ENCODE data around the gene SLC25A19.

DNA sequence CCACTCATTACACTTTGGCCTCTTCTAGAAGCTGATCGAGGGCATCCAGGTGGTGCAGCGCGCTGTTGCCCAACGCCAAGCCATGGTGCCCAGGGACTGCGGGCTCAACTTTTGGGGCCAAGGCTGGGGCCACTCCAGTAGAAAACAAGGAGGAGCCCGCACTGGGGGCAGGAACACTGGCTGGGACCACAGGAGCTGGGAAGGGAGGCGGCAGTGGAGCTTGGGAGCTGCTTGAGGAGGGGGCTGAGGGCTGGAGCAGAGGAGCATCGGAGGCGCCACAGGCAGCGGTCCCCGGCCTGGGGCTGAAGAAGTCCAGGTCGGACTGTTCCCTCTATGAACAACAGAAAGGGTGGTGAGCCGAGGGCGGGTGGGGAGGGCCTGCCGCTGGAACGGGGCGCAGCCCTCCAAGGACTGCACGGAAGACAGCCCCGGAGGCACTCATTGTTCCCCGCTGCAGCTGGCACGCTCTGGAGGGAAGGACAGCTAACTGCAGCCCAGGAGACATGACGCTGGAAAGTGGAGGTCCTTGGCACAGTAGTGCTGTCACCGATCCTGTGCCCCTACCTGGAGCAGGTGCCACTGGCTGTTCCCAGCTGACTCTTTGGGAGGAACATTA lies 49.3 kb downstream of the SLC25A19 start:
- no peak for TF ChIP-seq ZFX (CRISPR knock-in tag; IDR thresholded peaks at IDR 0.05)
- TF ChIP-seq MYC (IDR thresholded peaks at IDR 0.05; ENCODE audit: low read depth, low read length), result no peak
- TF ChIP-seq MYC (CRISPR knock-in tag; IDR thresholded peaks at IDR 0.05; ENCODE audit: borderline replicate concordance, low read depth), result no peak
- TF ChIP-seq CEBPB (tag; IDR thresholded peaks at IDR 0.05), result no peak
- TF ChIP-seq, protein P1, sequence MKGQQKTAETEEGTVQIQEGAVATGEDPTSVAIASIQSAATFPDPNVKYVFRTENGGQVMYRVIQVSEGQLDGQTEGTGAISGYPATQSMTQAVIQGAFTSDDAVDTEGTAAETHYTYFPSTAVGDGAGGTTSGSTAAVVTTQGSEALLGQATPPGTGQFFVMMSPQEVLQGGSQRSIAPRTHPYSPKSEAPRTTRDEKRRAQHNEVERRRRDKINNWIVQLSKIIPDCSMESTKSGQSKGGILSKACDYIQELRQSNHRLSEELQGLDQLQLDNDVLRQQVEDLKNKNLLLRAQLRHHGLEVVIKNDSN (CRISPR knock-in tag; IDR thresholded peaks at IDR 0.05), result no peak
- TF ChIP-seq TEAD1 (CRISPR knock-in tag; IDR thresholded peaks at IDR 0.05), result no peak
- TF ChIP-seq POLR2A (conservative IDR thresholded peaks at IDR 0.05), result no peak
- no peak for TF ChIP-seq CREB1 (IDR thresholded peaks at IDR 0.05)
- TF ChIP-seq CREB1 (CRISPR knock-in tag; IDR thresholded peaks at IDR 0.05), result no peak
- no peak for TF ChIP-seq SRSF7 (optimal IDR thresholded peaks at IDR 0.05; ENCODE audit: low read depth, low read length)
- TF ChIP-seq, protein P2, sequence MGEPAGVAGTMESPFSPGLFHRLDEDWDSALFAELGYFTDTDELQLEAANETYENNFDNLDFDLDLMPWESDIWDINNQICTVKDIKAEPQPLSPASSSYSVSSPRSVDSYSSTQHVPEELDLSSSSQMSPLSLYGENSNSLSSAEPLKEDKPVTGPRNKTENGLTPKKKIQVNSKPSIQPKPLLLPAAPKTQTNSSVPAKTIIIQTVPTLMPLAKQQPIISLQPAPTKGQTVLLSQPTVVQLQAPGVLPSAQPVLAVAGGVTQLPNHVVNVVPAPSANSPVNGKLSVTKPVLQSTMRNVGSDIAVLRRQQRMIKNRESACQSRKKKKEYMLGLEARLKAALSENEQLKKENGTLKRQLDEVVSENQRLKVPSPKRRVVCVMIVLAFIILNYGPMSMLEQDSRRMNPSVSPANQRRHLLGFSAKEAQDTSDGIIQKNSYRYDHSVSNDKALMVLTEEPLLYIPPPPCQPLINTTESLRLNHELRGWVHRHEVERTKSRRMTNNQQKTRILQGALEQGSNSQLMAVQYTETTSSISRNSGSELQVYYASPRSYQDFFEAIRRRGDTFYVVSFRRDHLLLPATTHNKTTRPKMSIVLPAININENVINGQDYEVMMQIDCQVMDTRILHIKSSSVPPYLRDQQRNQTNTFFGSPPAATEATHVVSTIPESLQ (CRISPR knock-in tag; IDR thresholded peaks at IDR 0.05), result no peak
- TF ChIP-seq, protein P3, sequence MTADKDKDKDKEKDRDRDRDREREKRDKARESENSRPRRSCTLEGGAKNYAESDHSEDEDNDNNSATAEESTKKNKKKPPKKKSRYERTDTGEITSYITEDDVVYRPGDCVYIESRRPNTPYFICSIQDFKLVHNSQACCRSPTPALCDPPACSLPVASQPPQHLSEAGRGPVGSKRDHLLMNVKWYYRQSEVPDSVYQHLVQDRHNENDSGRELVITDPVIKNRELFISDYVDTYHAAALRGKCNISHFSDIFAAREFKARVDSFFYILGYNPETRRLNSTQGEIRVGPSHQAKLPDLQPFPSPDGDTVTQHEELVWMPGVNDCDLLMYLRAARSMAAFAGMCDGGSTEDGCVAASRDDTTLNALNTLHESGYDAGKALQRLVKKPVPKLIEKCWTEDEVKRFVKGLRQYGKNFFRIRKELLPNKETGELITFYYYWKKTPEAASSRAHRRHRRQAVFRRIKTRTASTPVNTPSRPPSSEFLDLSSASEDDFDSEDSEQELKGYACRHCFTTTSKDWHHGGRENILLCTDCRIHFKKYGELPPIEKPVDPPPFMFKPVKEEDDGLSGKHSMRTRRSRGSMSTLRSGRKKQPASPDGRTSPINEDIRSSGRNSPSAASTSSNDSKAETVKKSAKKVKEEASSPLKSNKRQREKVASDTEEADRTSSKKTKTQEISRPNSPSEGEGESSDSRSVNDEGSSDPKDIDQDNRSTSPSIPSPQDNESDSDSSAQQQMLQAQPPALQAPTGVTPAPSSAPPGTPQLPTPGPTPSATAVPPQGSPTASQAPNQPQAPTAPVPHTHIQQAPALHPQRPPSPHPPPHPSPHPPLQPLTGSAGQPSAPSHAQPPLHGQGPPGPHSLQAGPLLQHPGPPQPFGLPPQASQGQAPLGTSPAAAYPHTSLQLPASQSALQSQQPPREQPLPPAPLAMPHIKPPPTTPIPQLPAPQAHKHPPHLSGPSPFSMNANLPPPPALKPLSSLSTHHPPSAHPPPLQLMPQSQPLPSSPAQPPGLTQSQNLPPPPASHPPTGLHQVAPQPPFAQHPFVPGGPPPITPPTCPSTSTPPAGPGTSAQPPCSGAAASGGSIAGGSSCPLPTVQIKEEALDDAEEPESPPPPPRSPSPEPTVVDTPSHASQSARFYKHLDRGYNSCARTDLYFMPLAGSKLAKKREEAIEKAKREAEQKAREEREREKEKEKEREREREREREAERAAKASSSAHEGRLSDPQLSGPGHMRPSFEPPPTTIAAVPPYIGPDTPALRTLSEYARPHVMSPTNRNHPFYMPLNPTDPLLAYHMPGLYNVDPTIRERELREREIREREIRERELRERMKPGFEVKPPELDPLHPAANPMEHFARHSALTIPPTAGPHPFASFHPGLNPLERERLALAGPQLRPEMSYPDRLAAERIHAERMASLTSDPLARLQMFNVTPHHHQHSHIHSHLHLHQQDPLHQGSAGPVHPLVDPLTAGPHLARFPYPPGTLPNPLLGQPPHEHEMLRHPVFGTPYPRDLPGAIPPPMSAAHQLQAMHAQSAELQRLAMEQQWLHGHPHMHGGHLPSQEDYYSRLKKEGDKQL (CRISPR knock-in tag; IDR thresholded peaks at IDR 0.05; ENCODE audit: borderline replicate concordance), result no peak
- no peak for TF ChIP-seq ZSCAN29 (IDR thresholded peaks at IDR 0.05)
- no peak for TF ChIP-seq HDGF (IDR thresholded peaks at IDR 0.05)
- TF ChIP-seq CHD2 (IDR thresholded peaks at IDR 0.05; ENCODE audit: low read depth, low read length), result no peak
- no peak for TF ChIP-seq HNRNPH1 (optimal IDR thresholded peaks at IDR 0.05; ENCODE audit: low read depth, low read length)
